ENCODE data around the gene IL16.

IL16 gene

GRCh38 chr15:81227716-81228115 lies 31.0 kb downstream of the IL16 start:
- intact Hi-C loops (cut with micrococcal nuclease), result loop anchor here (5.0 kb wide), 1 partner anchor 45 kb away; no protein-coding TSS in a partner anchor
- peaks cover 36% of the 10 kb centered on the region for H3K4me1 Mint-ChIP-seq (ENCODE audit: low read depth)
- H3K36me3 Mint-ChIP-seq (ENCODE audit: low read depth), result no peaks in the 10 kb centered on the region
- H3K27ac Mint-ChIP-seq, result peak overlapping the region; percentile 0
- H3K27me3 Mint-ChIP-seq, result peaks cover 10% of the 10 kb centered on the region
- H3K9me3 Mint-ChIP-seq, result no peaks in the 10 kb centered on the region
- no peak overlapping the region for H3K4me3 Mint-ChIP-seq

GRCh38 chr15:81229586-81229985 lies 32.9 kb downstream of the IL16 start:
- H3K9me3 Mint-ChIP-seq, result no peaks in the 10 kb centered on the region
- intact Hi-C loops (cut with micrococcal nuclease), result loop anchor here (5.0 kb wide), 1 partner anchor 47 kb away; no protein-coding TSS in a partner anchor
- H3K27ac Mint-ChIP-seq, result peak overlapping the region; percentile 22
- H3K4me3 Mint-ChIP-seq, result no peak overlapping the region
- peaks cover 25% of the 10 kb centered on the region for H3K4me1 Mint-ChIP-seq (ENCODE audit: low read depth)
- H3K27me3 Mint-ChIP-seq, result peaks cover 10% of the 10 kb centered on the region
- H3K36me3 Mint-ChIP-seq (ENCODE audit: low read depth), result no peaks in the 10 kb centered on the region

- Mint-ChIP-seq H3K27ac (no peak overlapping the region), H3K4me1 (ENCODE audit: low read depth) (no peaks in the 10 kb centered on the region), H3K4me3 (no peak overlapping the region), H3K27me3 (peaks cover 2% of the 10 kb centered on the region), H3K9me3 (no peaks in the 10 kb centered on the region), H3K36me3 (ENCODE audit: low read depth) (no peaks in the 10 kb centered on the region)
- intact Hi-C loops (cut with micrococcal nuclease), result no loop called here
These were observed 38.8 kb downstream of the IL16 start for GRCh38 chr15:81235276-81236123.

- intact Hi-C loops (cut with micrococcal nuclease), result no loop called here
- Mint-ChIP-seq H3K4me1 (ENCODE audit: low read depth) (no peaks in the 10 kb centered on the region), H3K9me3 (peaks cover 12% of the 10 kb centered on the region), H3K27me3 (no peaks in the 10 kb centered on the region), H3K36me3 (ENCODE audit: low read depth) (no peaks in the 10 kb centered on the region), H3K4me3 (no peak overlapping the region), H3K27ac (no peak overlapping the region)
These were observed 42.5 kb downstream of the IL16 start for GRCh38 chr15:81239190-81239589.

- Mint-ChIP-seq H3K36me3 (ENCODE audit: low read depth) (no peaks in the 10 kb centered on the region), H3K27ac (no peak overlapping the region), H3K9me3 (peaks cover 12% of the 10 kb centered on the region), H3K4me1 (ENCODE audit: low read depth) (no peaks in the 10 kb centered on the region), H3K4me3 (no peak overlapping the region), H3K27me3 (peaks cover 4% of the 10 kb centered on the region)
- intact Hi-C loops (cut with micrococcal nuclease), result no loop called here
These were observed 46.1 kb downstream of the IL16 start for GRCh38 chr15:81242778-81243177.

GRCh38 chr15:81244306-81244705 lies 47.6 kb downstream of the IL16 start:
- Mint-ChIP-seq H3K27me3 (peaks cover 4% of the 10 kb centered on the region), H3K36me3 (ENCODE audit: low read depth) (no peaks in the 10 kb centered on the region), H3K9me3 (peaks cover 12% of the 10 kb centered on the region), H3K4me3 (no peak overlapping the region), H3K27ac (no peak overlapping the region), H3K4me1 (ENCODE audit: low read depth) (no peaks in the 10 kb centered on the region)
- intact Hi-C loops (cut with micrococcal nuclease), result no loop called here

- Mint-ChIP-seq H3K9me3 (peaks cover 5% of the 10 kb centered on the region), H3K4me1 (ENCODE audit: low read depth) (no peaks in the 10 kb centered on the region), H3K27me3 (peaks cover 15% of the 10 kb centered on the region), H3K4me3 (no peak overlapping the region), H3K27ac (no peak overlapping the region), H3K36me3 (ENCODE audit: low read depth) (no peaks in the 10 kb centered on the region)
- intact Hi-C loops (cut with micrococcal nuclease), result no loop called here
These were observed 57.2 kb downstream of the IL16 start for GRCh38 chr15:81253846-81254245.

GRCh38 chr15:81254277-81254915 lies 57.7 kb downstream of the IL16 start:
- intact Hi-C loops (cut with micrococcal nuclease), result no loop called here
- H3K27me3 Mint-ChIP-seq, result peaks cover 16% of the 10 kb centered on the region
- peaks cover 5% of the 10 kb centered on the region for H3K9me3 Mint-ChIP-seq
- H3K36me3 Mint-ChIP-seq (ENCODE audit: low read depth), result no peaks in the 10 kb centered on the region
- no peak overlapping the region for H3K27ac Mint-ChIP-seq
- H3K4me1 Mint-ChIP-seq (ENCODE audit: low read depth), result no peaks in the 10 kb centered on the region
- no peak overlapping the region for H3K4me3 Mint-ChIP-seq

GRCh38 chr15:81254916-81255290 lies 58.2 kb downstream of the IL16 start:
- no peak overlapping the region for H3K4me3 Mint-ChIP-seq

GRCh38 chr15:81255315-81255957 lies 58.8 kb downstream of the IL16 start:
- Mint-ChIP-seq H3K4me3 (no peak overlapping the region), H3K4me1 (ENCODE audit: low read depth) (no peaks in the 10 kb centered on the region), H3K27me3 (peaks cover 18% of the 10 kb centered on the region), H3K36me3 (ENCODE audit: low read depth) (no peaks in the 10 kb centered on the region), H3K27ac (no peak overlapping the region), H3K9me3 (no peaks in the 10 kb centered on the region)
- intact Hi-C loops (cut with micrococcal nuclease), result no loop called here

More at GRCh38 chr15:81254916-81255290, 58.2 kb downstream of the IL16 start:
- Mint-ChIP-seq H3K9me3 (peaks cover 2% of the 10 kb centered on the region), H3K27ac (no peak overlapping the region), H3K36me3 (ENCODE audit: low read depth) (no peaks in the 10 kb centered on the region), H3K27me3 (peaks cover 18% of the 10 kb centered on the region), H3K4me1 (ENCODE audit: low read depth) (no peaks in the 10 kb centered on the region)
- intact Hi-C loops (cut with micrococcal nuclease), result no loop called here

GRCh38 chr15:81255958-81256320 lies 59.3 kb downstream of the IL16 start:
- intact Hi-C loops (cut with micrococcal nuclease), result loop anchor here (2.0 kb wide), 1 partner anchor 99 kb away; no protein-coding TSS in a partner anchor
- no peak overlapping the region for H3K4me3 Mint-ChIP-seq

GRCh38 chr15:81256916-81257315 lies 60.2 kb downstream of the IL16 start:
- Mint-ChIP-seq H3K27ac (no peak overlapping the region), H3K4me3 (no peak overlapping the region), H3K9me3 (no peaks in the 10 kb centered on the region), H3K36me3 (ENCODE audit: low read depth) (no peaks in the 10 kb centered on the region), H3K27me3 (peaks cover 15% of the 10 kb centered on the region), H3K4me1 (ENCODE audit: low read depth) (no peaks in the 10 kb centered on the region)
- intact Hi-C loops (cut with micrococcal nuclease), result loop anchor here (2.0 kb wide), 1 partner anchor 100 kb away; no protein-coding TSS in a partner anchor

More at GRCh38 chr15:81255958-81256320, 59.3 kb downstream of the IL16 start:
- H3K36me3 Mint-ChIP-seq (ENCODE audit: low read depth), result no peaks in the 10 kb centered on the region
- H3K4me1 Mint-ChIP-seq (ENCODE audit: low read depth), result no peaks in the 10 kb centered on the region
- H3K9me3 Mint-ChIP-seq, result no peaks in the 10 kb centered on the region
- peaks cover 18% of the 10 kb centered on the region for H3K27me3 Mint-ChIP-seq
- no peak overlapping the region for H3K27ac Mint-ChIP-seq

GRCh38 chr15:81257435-81257834 lies 60.8 kb downstream of the IL16 start:
- Mint-ChIP-seq H3K4me1 (ENCODE audit: low read depth) (no peaks in the 10 kb centered on the region), H3K9me3 (no peaks in the 10 kb centered on the region), H3K27me3 (peaks cover 15% of the 10 kb centered on the region), H3K4me3 (no peak overlapping the region), H3K27ac (no peak overlapping the region), H3K36me3 (ENCODE audit: low read depth) (no peaks in the 10 kb centered on the region)
- intact Hi-C loops (cut with micrococcal nuclease), result loop anchor here (2.0 kb wide), 1 partner anchor 101 kb away; no protein-coding TSS in a partner anchor

- Mint-ChIP-seq H3K27me3 (peaks cover 15% of the 10 kb centered on the region), H3K36me3 (ENCODE audit: low read depth) (no peaks in the 10 kb centered on the region), H3K9me3 (no peaks in the 10 kb centered on the region), H3K4me1 (ENCODE audit: low read depth) (no peaks in the 10 kb centered on the region), H3K4me3 (no peak overlapping the region), H3K27ac (no peak overlapping the region)
- intact Hi-C loops (cut with micrococcal nuclease), result no loop called here
These were observed 61.8 kb downstream of the IL16 start for GRCh38 chr15:81258455-81258854.

Data from dendritic cell treated with granulocyte-macrophage colony-stimulating factor and Interleukin-4, amounts not matched to agents 40 ng/mL and 50 ng/mL, for 4 days (primary cell).